Breast epithelium (tissue), 3 donors: ENCODE results near the gene DCDC2C.

Source experiments
- CTCF ChIP-seq, 3 donors: fragments of 450-650 bp; IDR thresholded peaks; one replicate each; pipeline ENCODE4 v1.5.1; 2016 to 2017; ENCODE audit warnings: antibody characterized with exemption in 3 of 3, mild to moderate bottlenecking in 3 of 3, moderate library complexity in 3 of 3
- POLR2AphosphoS5 ChIP-seq, 3 donors: sonication (generic); formaldehyde crosslinking; IDR thresholded peaks; one replicate each; pipeline ENCODE4 v1.6.1; 2017; ENCODE audit warnings: antibody characterized with exemption in 3 of 3

GRCh38 chr2:3689998-3690748 lies 13.2 kb upstream of the DCDC2C start:
- TF ChIP-seq POLR2AphosphoS5 (IDR thresholded peaks at IDR 0.05) (no peak), CTCF (IDR thresholded peaks at IDR 0.05) (no peak)
